ENCODE measurements around the gene LBR.

- no peak for TF ChIP-seq CTCF (IDR thresholded peaks at IDR 0.05)
- no peak for TF ChIP-seq POLR2A (IDR thresholded peaks at IDR 0.05)
These were observed 2.5 kb upstream of the LBR start for GRCh38 chr1:225430301-225430700.
